NCI-H1930 (cell line): ENCODE results near the gene LAMA5.

Experiments used
- DNase-seq, 2 experiments: peaks; one replicate each; lab custom pipeline; 2025; lab: John Stamatoyannopoulos, UW

Gene LAMA5

GRCh38 chr20:62330576-62331317 lies 36.4 kb downstream of the LAMA5 start:
- no peak for DNase-seq

- no peak for DNase-seq
These were observed 37.4 kb downstream of the LAMA5 start for GRCh38 chr20:62329389-62330377.

- no peak for DNase-seq
These were observed 38.3 kb downstream of the LAMA5 start for GRCh38 chr20:62328684-62329388.

- DNase-seq: no peak
These were observed 39.2 kb downstream of the LAMA5 start for GRCh38 chr20:62327726-62328495.

GRCh38 chr20:62326959-62327725 lies 40.0 kb downstream of the LAMA5 start:
- no peak for DNase-seq

DNA sequence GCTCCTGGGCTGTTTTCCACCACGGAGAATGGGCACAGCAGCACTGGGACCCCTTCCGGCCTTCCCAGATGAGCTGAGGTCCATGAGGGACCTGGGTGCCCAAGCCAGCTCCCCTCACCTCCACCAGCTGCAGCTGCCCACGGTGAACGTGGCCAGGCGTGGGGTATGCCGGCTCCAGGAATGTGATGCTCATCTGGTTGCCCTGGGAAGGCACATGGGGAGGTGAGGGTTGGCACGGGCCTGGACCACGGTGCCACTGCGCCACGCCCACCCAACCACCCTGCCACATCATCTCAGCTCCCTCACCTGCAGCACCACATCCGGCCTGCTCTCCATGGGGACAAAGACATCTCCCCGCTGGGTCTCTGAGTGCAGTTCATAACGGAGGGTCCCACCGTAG lies 40.6 kb downstream of the LAMA5 start:
- DNase-seq: no peak

- DNase-seq: no peak
These were observed 41.8 kb downstream of the LAMA5 start for GRCh38 chr20:62325172-62325905.

DNA sequence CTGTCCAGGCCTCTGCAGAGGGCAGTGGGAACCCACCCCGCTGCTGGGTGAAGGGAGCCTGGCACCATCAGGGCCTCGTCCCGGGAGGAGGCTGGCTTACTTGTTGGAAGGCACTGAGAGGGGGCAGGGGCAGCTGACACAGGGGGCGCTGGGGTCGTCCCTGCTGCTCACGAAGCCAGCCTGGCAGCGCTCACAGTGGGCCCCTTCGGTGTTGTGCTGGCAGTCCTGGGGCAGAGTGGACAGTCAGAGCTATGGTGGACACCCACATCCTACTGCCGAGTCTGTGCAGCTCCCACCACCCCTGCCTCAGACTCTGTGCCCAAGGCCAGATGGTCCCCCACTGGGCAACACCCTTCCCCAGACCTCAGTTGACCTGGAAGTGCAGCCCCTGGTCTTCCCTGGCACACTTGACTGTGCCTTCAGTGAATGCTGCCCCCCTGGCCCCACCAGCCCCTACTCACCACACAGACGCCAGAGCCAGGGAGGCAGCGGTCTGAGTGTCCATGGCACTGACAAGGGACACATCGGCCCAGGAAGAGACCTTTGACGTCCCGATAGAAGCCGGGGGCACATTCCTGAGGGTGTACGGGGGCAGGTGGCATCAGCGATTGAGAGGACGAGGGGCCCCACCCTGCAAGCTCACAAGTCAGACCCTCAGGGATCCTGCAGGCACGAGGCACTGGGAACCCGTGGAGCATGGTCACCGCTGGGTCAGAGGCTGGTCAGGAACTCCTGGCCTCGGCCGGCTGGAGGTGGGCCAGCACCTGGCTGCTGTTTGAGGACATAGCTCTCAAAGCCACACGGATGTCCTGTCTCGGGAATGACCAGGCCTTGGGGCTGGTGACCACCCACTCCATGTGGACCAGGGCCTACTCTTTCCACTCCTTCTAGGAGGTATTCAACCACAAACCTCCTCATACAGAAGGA lies 42.9 kb downstream of the LAMA5 start:
- DNase-seq: no peak

DNA sequence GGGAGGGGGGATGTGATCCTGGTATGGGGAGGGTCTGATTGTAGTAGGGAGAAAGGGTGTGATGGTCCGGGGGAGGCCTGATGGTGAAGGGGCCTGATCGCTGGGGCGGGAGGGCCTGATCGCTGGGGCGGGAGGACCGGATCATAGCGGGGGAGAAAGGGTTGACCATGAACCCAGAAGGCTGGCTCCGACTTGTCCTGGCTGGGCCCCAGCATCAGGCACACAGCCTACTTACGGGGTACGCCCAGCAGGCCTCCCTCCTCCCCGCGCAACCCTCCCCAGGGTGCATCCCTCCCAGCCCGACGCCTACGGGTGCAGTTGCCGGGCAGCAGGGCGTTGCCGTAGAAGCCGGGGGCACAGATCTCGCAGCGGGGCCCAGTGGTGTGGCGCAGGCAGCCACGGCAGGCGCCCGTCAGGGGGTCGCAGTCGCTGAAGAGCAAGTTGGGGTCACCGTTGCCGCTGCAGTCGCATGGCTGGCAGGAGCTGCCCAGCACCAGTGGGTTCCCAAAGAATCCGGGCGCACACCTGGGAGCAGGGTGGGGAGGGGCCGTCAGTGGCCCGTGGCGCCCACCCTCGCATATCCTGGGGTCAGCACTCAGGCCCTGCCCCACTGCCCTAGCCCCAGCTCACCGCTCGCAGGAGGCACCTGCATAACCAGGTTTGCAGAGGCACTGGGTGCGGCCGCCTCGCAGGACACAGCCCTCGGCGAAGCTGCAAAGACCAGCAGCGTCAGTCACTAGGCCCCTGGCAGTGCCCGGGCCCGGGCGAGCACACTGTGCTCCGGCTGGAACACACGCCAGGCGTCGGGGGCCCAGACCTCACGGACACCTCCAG lies 43.7 kb downstream of the LAMA5 start:
- no peak for DNase-seq

GRCh38 chr20:62322492-62323041 lies 44.5 kb downstream of the LAMA5 start:
- DNase-seq: no peak

- no peak for DNase-seq
These were observed 45.1 kb downstream of the LAMA5 start for GRCh38 chr20:62321975-62322374.

DNA sequence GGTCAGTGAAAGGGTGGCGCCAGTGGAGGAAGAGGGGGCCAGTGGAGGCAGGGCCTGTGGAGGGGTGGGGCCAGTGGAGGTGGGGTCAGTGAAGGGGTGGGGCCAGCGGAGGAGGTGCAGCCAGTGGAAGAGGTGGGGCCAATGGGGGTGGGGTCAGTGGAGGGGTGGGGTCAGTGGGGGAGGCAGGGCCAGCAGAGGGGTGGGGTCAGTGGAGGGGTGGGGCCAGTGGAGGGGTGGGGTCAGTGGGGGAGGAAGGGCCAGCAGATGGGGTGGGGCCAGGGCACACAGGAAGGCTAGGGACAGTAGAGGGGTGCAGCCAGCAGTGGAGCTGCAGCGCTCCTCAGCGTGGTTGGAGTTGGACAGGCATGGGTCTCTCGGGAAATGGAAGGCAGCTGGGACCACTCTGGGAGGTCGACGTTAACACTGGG lies 45.6 kb downstream of the LAMA5 start:
- no peak for DNase-seq

- no peak for DNase-seq
These were observed 46.3 kb downstream of the LAMA5 start for GRCh38 chr20:62320581-62321354.

GRCh38 chr20:62319346-62319909 lies 47.7 kb downstream of the LAMA5 start:
- no peak for DNase-seq

DNA sequence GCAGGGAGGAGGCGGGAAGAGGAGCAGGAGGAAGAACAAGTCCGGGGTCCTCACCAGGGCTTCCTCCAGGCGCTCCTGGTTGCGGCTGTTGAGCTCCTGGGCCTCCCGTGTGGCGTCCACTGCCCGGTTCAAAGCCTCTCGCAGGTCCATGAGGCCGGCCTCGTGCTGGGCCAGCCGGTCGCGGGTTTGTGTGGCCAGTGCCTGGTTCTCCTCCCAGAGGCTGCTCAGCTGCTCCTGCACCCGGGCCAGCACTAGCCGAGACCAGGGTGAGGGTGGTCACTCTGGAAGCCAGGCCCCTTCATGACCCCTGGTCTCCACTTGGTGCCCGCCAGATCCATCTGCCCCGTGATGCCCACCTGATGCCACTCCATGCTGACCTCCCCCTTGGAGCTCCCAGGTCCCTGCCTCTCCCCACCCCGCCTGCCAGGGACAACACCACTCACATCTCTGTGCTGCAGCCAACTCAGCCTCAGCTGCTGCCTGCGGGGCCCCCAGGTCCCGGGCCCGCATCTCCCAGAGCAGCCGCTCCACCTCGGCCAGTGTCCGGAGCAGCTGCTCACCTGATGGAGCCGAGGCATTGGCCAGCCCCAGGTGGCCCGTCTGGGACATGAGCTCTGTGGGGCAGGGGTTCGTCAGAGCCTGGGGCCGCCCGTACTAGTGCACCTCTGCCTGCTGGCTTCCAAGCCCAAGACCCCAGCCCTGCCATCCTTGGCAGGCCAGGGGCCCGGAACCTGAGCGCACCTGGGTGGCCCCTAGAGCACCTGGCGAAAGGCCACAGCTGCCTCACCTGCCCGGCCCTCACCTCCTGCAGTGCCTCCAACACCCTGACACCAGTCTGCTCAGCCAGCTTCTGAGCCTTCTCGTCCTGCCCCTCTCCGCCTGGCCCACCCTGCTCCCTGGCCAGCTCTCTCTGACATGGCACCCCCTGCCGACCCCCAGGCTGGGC lies 48.4 kb downstream of the LAMA5 start:
- DNase-seq: no peak
